Cardiac muscle cell (in vitro differentiated cells and primary cell): ENCODE data around the gene XPOT. TPM values are rescaled to one million over a fixed set of nuclear protein-coding genes. Genes with fewer than 3 reads are reported as not detected.

Source experiments
- DNase-seq, 2 donors: peaks; one replicate each; pipeline versions ENCODE4 v3.0.0 to v3.0.0-alpha.2; 2010 to 2017; ENCODE audit warnings: low read depth in 1 of 2, low spot score in 1 of 2
- H3K27ac ChIP-seq: fragments of 200-600 bp; sonication (generic); 2 replicates; pipeline ENCODE4 v1.5.1; 2016
- H3K27me3 ChIP-seq: fragments of 200-600 bp; sonication (generic); 2 replicates; pipeline ENCODE4 v1.6.0; 2016; ENCODE audit warnings: control low read depth
- H3K36me3 ChIP-seq: fragments of 200-600 bp; sonication (generic); 2 replicates; pipeline ENCODE4 v1.5.1; 2016; ENCODE audit warnings: control low read depth
- H3K4me1 ChIP-seq: fragments of 200-600 bp; sonication (generic); 2 replicates; pipeline ENCODE4 v1.8.1; 2017; ENCODE audit warnings: low read depth, mild to moderate bottlenecking, mixed run types
- H3K4me3 ChIP-seq: fragments of 200-600 bp; sonication (generic); 2 replicates; pipeline ENCODE4 v1.5.1; 2016; ENCODE audit warnings: mild to moderate bottlenecking
- H3K9me3 ChIP-seq: fragments of 200-600 bp; sonication (generic); 2 replicates; pipeline ENCODE4 v1.5.1; 2017; ENCODE audit warnings: low read depth, mild to moderate bottlenecking, control low read depth
- CTCF ChIP-seq: IDR thresholded peaks from 2 replicates; pipeline ENCODE4 v1.5.1; 2012; ENCODE audit warnings: low read depth, mild to moderate bottlenecking, low read length
- polyA plus RNA-seq: library from polyadenylated mRNA; unstranded; fragments of >200 nt; fragmentation: Nextera tagmentation; extraction: Ambion mirVana; gene quantifications from 2 replicates; pipeline ENCODE4 v1.2.1, GENCODE V29; 2016
- total RNA-seq: library from RNA; depleted of rRNA; stranded (reverse); fragments of >200 nt; gene quantifications from 2 replicates; pipeline ENCODE4 v1.2.3, GENCODE V29; 2016

XPOT gene
- total and polyA plus RNA-seq, 2 experiments from 2014 or later = 27.6 to 33.9 TPM

- Histone ChIP-seq H3K27me3 (no peaks in the 10 kb centered on the region), H3K36me3 (peaks cover 10% of the 10 kb centered on the region), H3K4me3 (peak within 1 kb of the TSS; percentile 97), H3K4me1 (peaks cover 11% of the 10 kb centered on the region), H3K9me3 (no peaks in the 10 kb centered on the region), H3K27ac (peak within 1 kb of the TSS; percentile 86)
- DNase-seq = peak; percentile 90 to 92
- TF ChIP-seq CTCF = no peak
These were observed 47.7 kb downstream of the XPOT start, which contains the start of gene TBK1 for GRCh38 chr12:64451687-64452558. Gene TBK1, plus strand, starts transcription at chr12:64452120. Its CDS starts 3,751 bp downstream, at chr12:64455871.

- H3K4me1 ChIP-seq = peaks cover 12% of the 10 kb centered on the region
- no peaks in the 10 kb centered on the region for H3K9me3 ChIP-seq
- H3K4me3 ChIP-seq = peak overlapping the region; percentile 97
- TF ChIP-seq CTCF = no peak
- peaks cover 4% of the 10 kb centered on the region for H3K36me3 ChIP-seq
- no peaks in the 10 kb centered on the region for H3K27me3 ChIP-seq
- peak overlapping the region; percentile 86 for H3K27ac ChIP-seq
- peak; percentile 13 to 83 for DNase-seq
These were observed 48.6 kb downstream of the XPOT start for GRCh38 chr12:64452559-64453329.

DNA sequence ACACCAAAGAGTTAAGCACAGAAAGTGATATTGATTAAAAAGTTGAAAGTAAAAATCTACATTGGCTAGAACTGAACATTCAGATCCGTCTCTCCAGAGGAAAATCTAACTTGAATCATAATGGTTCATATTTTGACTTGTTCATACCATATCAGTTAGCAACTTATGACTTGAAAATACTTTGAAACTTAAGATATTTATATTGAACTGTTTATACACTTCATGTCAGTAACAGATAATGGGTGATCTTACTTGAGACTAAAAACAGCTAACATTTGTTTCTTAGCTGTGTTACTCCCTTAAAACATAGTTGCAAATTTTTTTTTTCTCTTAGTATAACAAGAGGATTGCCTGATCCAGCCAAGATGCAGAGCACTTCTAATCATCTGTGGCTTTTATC, 51.3 kb downstream of the XPOT start:
- Histone ChIP-seq H3K4me1 (peaks cover 12% of the 10 kb centered on the region), H3K27ac (no peak overlapping the region), H3K36me3 (no peaks in the 10 kb centered on the region), H3K27me3 (no peaks in the 10 kb centered on the region), H3K4me3 (no peak overlapping the region), H3K9me3 (no peaks in the 10 kb centered on the region)
- TF ChIP-seq CTCF = no peak
- DNase-seq = no peak

- H3K4me3 ChIP-seq = no peak overlapping the region
- H3K36me3 ChIP-seq = no peaks in the 10 kb centered on the region
- H3K27ac ChIP-seq = no peak overlapping the region
- no peaks in the 10 kb centered on the region for H3K27me3 ChIP-seq
- DNase-seq = no peak
- no peaks in the 10 kb centered on the region for H3K9me3 ChIP-seq
- H3K4me1 ChIP-seq = peaks cover 5% of the 10 kb centered on the region
- no peak for TF ChIP-seq CTCF
These were observed 51.9 kb downstream of the XPOT start for GRCh38 chr12:64456119-64456518.

DNA sequence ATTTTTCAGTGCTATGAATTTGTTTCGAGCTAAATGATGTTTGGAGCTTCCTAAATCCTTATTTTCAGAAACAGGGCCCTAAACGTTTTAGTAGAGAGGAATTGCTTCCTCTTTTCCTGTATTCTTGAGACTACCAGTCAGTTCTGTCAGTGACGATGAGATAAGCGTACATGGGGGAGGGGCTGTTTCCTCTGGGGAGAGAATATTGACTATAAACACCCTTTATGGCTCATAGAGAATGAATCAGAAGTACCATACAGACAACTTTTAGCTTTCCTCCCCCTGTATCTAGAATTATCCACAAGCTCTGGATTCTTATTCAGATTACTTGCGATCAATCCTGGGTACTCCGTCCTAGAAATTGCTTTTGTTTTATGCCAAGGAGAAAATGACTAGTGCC, 52.8 kb downstream of the XPOT start:
- no peaks in the 10 kb centered on the region for H3K36me3 ChIP-seq
- DNase-seq = peak in 1 of 2 donors; percentile 38
- H3K27ac ChIP-seq = no peak overlapping the region
- H3K4me1 ChIP-seq = peaks cover 4% of the 10 kb centered on the region
- H3K9me3 ChIP-seq = no peaks in the 10 kb centered on the region
- no peaks in the 10 kb centered on the region for H3K27me3 ChIP-seq
- no peak for TF ChIP-seq CTCF
- H3K4me3 ChIP-seq = no peak overlapping the region
